Left lobe of liver (tissue), 2 donors: ENCODE data around the gene S100A11. TPM values are rescaled to one million over a fixed set of nuclear protein-coding genes. Genes with fewer than 3 reads are reported as not detected.
A peak's percentile ranks its signal among the peaks of the same experiment; 100 is the strongest.
"Not testable (repeated sequence)": the region's sequence is repeated elsewhere in the genome, so short reads cannot be mapped to it uniquely, and the experiment has no call there.

Experiments
- ATAC-seq: fragments of 200-7000 bp; cut with Tn5 transposase; one replicate; pipeline ENCODE4 v1.9.1; 2020; ENCODE audit warnings: mild to moderate bottlenecking, moderate library complexity
- DNase-seq: peaks from one replicate; pipeline ENCODE4 v3.0.0-alpha.2; 2020; ENCODE audit warnings: low spot score
- total RNA-seq: library from RNA; stranded (reverse); gene quantifications from one replicate; pipeline ENCODE4 v1.2.1, GENCODE V29; 2021
- donor health status: DM: no; HTN: no; CAD: no; lungs with moderate emphysema.
- donor health status: DM: no; HTN: yes; CAD: no.

S100A11 gene
- 14.0 TPM for total RNA-seq

DNA sequence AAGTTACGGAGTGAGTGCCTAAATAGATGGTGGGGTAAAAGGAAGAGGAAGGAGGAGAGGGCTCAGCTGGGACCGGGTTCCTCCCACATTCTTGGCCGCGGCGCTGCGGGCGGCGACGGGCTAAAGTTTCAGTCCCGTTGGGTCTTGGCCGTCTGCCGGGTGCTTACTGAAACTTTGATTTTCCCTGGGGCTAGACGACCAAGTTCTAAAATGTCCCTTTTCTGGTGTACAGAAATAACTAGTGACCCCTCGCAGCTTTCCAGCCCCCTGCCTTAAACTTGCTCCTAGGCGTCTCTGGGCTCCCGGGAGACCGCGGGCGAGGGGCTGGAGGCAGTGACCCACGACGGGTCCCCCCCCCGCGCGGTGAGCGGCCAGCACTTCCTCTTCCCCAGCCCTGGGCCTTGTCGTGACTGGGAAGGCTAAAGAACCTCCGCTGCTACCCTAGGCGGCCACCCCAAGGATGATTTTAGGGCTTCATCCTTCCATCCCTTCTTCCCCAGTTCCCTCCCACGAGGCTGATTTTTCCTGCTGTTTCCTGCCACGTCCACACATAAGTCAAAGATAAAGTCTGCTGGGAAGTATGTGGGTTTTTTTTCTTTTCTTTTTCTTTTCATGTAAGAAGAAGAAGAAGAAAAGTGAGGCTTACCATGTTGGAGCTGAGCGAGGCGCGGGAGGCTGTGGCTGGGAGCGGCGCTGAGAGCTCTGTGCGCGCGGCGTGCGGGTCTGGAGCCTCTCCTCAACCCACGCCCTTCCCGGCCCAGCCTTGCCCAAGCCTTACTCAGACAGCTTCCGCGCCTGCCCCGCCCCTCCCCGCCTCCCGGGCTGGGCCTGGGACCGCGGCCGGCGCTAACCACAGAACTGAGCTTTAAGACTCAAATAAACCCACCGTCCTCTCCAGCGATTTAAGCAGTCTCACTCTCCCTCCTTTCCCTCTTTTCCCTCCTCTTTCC is at the start of gene S100A11:
Gene S100A11, minus strand, starts transcription at position 738 of the 950 bp plus-strand sequence. Its CDS starts 89 bp downstream, at position 649.
- DNase-seq = peak; percentile 74

DNA sequence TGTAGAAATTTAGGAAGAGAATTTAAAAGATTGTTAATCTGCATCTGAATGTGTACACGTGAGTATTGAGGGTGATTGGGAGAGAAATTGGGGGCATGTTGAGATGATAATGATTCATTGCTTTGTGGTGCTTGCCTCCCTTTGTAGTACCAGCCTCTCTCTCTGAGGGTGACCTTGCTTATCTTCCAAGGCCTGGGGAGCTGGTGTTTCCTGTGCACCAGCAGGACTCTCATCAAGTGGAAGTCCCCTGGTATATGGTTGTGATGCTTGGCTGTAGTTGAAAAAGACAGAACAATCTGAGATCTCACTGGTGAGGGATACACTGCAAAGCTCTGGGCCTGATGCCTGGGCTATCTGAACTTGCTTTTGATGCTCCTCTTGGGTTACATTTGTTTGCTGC is 48.0 kb upstream of the S100A11 start:
- no peak for DNase-seq
- no peak for ATAC-seq

More for the DNA sequence above, at the start of gene S100A11:
- peak; percentile 87 for ATAC-seq

DNA sequence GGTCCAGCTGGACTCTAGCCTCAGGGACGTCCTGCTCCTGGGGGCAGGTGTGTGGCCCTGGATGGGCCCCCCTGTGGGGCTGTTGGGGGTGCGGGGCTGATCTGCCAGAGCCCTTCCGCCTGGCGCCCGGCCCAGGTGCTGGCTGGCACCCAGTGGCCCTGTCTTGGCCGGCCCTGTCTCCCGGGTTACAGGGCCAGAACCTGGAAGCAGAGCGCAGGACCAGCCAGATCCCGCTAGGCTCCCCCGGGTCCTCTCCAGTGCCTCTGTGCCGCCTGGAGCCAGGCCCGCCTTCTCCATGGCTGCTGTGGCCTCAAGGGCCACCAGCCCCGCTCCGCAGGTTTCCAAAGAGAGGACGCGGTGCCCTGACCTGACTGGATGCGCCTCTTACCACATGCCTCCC is 44.2 kb upstream of the S100A11 start:
- not testable (repeated sequence) for ATAC-seq, DNase-seq

DNA sequence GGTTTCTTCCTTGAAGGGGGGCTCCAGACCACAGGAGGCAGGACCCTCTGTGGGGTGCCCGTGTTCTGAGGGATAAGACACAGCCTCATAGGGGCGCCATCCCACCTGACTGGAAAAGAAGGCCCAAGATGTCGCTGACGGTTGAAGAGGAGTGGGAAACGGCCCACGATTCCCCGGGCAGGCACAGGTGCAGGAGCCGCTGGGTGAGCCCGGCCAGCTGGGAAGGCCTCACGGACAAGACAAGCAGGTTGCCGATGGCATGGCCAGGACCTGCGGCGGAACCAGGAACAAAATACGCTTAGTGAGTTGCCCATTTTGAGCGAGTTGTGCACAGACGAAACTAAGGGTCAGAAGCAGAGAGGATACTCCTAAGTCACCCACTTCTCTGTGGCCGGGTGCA is 43.7 kb upstream of the S100A11 start:
- not testable (repeated sequence) for DNase-seq, ATAC-seq

DNA sequence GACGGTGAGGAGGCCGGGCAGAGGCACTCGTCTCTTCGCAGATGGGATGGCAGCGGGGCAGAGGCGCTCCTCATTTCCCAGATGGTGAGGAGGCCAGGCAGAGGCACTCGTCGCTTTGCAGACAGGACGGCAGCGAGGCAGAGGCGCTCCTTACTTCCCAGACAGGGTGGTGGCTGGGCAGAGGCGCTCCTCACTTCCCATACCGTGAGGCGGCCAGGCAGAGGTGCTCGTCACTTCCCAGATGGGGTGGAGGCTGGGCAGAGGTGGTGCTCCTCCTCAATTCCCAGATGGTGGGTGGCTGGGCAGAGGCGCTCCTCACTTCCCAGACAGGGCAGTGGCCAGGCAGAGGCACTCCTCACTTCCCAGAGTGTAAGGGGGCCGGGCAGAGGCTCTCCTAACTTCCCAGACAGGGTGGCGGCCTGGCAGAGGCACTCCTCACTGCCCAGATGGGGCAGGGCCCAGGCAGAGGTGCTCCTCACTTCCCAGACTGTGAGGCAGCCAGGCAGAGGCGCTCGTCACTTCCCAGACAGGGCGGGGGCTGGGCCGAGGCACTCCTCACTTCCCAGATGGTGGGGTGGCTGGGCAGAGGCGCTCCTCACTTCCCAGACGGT is 42.1 kb upstream of the S100A11 start:
- ATAC-seq (no peak), DNase-seq (no peak)

DNA sequence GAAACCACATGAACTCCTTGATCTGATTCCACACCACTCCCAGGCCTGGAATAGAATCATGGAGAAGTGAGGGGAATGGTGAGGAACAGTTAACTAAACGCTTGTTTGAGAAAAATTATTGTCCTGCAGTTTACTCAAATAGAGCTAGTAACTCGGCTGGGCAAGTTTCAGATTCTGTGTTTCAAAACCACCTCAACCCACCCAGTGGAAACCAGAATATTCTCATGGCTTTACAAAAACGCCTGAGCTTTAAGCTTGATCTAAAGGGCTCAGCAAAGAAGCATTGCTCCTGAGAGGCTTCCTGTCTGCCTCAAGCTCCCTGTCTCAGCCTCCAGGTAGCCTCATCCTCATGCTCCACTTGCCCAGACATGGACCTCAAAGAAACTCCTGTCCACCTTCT is 35.5 kb upstream of the S100A11 start:
- ATAC-seq = no peak
- DNase-seq = no peak

DNA sequence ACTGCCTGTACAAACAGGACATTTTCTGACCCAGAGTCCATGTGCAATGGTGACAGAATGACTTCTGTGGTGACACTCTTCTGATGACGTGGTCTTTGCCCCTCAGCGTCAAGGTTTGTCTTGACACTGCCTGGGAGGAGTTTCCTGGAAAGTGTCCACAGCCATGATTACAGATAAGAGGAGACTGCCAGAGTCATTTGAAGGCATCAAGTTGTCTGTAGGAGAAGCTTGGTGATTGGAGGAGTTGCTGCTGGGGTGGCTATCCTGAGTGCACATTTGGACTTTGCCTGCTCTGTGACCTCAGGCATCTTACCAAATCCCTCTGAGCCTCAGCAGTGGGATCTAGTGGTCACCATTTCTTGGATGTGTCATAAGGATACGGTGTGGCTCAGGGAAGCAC is 34.3 kb upstream of the S100A11 start:
- DNase-seq (no peak), ATAC-seq (no peak)

DNA sequence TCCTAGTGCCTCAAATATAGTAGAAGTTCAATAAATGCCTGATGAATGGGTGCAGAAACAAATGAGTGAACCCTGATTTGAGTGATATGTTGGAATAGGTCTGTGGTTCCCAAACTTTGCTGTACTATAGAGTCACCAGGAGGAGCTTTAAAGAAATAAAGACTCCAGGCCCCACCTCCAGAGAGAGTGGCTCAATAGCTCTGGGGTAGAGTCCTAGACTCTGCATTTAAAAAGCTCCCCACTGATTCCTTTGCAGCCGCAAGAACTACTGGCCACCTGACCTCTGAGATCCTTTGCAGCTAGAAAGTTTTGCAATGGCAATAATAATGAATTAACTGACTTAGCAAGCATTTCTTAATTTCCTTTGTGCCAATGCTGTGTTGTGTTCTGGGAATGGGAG is 31.1 kb upstream of the S100A11 start:
- DNase-seq (no peak), ATAC-seq (no peak)

DNA sequence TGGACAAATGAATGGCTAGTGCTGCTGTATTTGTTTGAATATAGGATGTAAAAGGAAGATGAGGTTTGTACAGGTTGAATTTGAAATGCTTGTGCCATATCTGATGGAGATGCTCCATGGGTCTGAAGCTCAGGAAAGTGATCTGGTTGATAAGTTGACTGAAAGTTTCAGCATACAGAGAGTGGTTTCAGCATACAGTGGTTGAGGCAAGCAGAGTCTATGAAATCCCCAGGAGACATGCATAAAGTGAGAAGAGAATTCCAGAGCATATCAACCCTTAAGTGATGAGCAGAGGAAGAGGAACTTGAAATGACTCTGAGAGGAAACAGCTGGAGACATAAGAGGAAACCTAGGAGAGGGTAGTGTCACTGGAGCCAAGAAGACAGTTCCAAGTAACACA is 30.3 kb upstream of the S100A11 start:
- no peak for ATAC-seq
- no peak for DNase-seq

DNA sequence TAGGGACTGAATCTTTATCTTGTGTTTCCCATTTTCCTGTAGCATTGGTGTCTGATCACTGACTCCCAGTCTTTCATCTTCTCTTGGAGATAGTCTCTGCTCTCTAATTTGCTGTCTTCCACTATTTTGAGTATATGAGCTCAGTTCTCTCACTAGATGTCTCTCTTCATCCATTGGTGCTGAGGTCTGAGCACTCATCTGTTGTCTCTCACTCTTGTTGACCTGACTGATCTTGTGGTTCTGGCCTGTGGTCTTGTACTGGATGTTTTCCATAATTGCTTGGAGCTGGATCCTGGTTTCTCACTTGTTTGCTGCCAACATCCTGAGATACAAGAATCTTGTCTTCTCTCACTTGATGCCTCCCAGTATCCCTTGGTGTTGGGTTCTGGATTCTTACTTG is 25.1 kb upstream of the S100A11 start:
- no peak for ATAC-seq

DNA sequence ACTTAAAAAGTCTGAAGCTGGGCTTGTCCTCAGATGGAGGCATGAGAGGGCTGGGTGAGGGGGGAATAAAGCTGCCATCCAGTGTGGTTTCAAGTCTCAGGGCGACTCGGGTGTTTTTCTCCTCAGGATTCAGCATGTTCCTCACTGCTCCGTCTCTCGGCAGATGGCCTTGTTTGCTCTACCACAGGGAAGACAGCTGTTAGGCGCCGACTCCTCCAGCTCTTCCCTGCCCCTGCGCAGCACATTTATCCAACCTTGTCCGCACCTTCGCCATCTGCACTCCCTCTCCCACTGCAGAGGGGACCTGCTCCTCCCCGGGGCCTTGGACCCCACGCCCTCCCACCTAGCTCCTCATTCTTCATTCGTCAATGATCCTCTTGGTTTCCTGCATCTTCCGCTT is 16.6 kb upstream of the S100A11 start:
- DNase-seq (no peak), ATAC-seq (no peak)

More for the DNA sequence above, 25.1 kb upstream of the S100A11 start:
- no peak for DNase-seq

DNA sequence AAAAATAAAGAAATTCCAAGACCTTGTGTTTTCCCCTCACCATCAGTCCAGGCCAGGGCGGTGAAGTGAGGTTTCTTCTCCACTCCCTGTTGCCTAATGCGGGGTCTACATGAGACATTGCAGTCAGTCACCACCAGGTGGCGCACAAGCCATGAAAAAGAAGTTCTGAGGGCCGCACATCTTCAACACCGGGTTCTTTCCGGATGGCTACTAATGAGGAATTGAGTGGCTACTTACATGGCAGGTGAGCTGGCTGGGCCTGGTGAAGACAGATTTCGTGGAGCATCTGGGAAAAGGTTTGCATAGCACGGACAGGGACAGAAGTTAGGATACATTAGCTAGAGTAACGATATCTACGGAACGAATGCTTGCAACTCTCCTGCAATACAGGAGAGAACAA is 15.8 kb upstream of the S100A11 start:
- ATAC-seq (peak; percentile 88), DNase-seq (peak; percentile 77)

DNA sequence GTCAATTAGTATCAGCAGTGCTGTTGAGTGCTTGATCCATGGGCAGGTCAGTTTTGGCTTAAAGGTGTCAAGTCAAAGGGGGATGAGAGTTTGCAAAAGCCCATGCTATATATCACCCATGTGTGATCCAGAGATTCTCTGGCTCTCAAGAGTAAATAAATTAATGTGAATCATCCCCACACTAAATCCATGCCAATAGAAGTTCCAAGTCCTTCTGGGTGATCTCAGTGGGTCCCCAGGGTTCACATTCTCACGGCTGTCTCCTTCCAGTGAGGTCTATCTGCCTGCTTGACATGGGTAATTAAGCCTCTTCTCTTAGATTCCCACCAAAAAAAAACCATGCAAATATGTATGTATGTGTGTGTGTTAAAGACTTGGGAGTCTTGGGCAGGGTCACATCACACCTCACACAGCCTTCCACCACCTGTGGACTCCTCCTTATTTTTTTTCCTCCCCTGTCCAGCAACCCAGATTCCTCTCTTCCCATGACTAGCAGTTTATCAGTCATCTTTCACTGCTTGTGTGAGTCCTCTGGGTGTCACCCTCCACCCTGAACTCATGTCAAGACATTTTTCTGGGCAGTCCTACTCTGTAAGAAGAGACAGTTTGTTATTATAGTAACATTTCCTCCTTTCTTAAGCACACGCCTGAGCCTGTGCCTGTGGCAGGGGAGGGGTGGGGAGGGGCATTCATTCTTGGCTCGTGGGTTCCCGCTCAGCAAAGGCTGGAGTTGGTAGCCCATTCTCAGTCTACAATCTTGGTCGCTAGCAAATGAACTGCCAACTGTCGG is 14.3 kb upstream of the S100A11 start:
- DNase-seq (no peak), ATAC-seq (no peak)

DNA sequence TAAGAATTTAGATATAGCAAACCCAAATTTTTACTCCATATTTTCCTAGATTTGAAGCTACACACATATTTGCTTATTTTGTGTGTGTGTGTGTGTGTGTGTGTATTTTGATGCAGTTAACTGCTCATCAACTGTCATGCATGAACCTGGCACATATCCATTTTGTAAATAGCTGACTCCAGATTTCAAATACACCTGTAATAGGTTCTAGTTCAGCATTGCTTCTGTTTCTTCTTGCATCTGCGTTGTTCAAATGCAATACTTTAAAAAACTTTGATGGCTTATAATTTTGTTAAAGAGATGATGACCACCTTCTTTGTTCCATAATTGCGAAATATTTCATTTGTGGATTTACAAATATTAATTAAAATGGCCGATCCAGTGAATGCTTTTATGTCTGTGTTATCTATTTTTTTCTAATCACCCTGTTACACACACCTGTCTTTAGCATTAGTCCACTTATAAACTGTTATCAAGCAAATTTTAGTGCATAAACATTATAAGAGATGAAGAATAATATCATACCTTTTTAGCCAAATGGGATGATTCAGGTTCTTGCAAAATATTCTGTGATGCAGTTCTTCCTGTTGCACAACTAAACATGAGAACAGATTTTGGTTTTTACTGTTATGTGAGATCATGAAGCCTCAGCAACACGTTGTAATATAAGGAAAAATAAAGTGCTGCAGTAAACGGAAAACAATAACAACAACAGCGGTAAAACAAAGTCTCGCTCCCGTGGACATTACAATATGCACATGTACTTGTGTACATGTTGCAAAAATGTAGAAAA is 12.7 kb upstream of the S100A11 start:
- no peak for ATAC-seq

DNA sequence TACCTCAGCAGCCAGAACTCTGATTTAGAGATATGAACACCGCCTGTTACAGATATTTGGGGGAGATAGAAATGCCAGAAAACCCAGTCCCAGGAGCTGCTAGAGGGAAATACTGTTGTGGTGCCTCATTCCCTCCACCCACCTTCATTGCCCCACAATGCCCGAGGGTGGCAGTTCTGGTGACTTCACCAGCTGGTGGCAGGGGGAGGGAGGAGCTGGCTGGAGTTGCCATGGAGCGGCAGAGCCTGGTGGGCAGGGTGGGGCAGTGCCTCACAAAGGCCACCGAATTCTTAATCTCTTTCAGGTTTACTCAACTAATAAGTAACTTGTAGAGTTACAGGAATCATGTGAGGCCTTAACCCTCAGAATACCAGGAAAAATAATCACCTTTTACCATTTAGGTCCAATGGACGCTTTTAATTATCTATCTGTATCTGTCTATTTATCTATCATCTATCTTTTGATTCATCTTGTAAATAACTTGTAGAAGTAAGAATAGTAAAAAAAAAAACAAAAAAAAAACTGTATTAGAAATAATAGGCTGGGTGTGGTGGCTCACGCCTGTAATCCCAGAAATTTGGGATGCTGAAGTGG is 11.7 kb upstream of the S100A11 start:
- ATAC-seq (peak; percentile 14), DNase-seq (peak; percentile 59)

More for the DNA sequence above, 12.7 kb upstream of the S100A11 start:
- no peak for DNase-seq

DNA sequence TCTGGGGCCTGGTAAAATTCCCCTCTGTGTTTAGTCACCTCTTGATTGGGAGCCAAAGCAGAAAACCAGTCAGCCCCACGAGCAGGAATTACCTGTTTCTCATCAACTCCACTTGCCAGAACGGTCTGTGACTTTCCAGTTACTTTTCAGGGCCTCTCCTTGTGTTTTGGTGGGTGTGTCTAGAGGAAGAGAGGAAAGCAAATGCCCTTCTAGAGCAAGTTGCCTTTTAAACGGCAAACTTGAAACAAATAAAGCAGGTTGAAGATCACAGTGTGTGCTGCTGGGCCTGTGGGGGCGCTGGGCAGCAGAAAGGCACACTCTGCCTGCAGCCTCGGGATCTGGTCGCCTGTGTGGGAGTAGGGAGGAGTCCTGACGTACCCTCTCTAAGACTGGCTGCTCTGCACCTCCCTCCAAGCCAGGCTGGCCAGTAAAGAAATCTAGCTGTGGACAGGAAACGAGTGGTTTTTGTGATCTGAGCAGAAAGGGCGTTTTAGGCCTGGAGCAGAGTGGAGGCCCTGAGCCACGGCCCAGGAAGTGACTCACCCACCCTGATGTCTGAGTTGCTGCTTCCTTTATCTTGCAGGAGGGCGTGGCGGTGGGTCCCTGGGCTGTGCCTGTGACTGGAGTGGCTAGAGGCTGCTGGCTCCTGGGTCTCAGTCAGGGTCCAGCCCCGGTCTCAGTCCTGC is 11.1 kb upstream of the S100A11 start:
- ATAC-seq = peak; percentile 81
- DNase-seq = peak; percentile 74

DNA sequence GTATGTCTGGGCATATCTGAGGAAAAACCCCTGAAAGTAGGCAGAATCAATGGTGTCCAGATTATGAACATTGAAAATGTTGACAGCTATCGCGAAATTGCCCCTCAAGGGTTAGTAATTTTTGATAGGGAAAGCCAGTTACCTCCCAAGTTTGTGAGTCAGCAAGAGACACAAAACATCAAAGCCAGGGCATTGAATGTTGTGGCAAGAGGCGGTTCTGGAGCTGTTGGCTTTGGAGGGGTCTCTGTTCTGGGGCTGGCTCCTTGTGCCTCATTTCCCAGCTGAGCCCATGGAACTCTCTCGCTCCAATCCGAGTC is 10.6 kb upstream of the S100A11 start:
- DNase-seq (no peak), ATAC-seq (no peak)

DNA sequence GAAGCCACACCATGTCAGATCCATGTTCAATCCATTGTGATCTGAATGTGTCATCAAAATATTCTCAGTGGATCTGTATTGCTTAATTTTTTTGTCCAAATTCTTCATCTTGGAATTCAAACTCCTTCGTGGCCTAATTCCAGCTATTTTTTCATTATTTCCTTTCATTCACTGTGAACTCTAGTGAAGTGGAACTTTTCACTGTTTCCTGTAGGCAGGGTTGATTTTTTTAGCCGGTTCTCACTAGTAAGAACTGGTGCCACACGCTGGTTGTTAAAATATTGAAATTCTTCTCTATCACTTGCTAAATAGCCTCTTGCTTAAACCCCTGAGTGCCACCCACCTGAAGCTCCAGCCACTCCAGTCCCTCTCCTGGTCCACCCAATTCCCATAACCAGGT is 7.6 kb upstream of the S100A11 start:
- ATAC-seq = no peak
- no peak for DNase-seq

DNA sequence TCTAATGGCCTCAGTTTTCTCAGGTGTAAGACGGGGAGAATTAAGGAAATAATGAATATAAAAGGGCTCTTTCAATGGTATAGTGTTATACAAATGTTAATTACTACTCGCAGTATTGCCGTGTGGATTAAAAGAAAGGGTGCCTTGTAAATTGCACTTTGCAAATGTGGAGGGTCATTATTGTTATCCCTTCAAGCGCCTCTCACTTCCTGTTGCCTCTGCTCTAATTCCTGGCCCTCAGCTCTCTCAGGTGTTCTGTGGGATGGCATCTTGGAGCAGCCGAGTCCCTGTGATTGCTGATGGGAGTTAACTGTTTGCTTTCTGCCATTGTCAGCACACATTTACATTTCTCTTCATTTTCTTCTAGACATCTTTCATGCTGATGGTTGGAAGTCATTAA is 7.1 kb upstream of the S100A11 start:
- no peak for ATAC-seq
- no peak for DNase-seq

DNA sequence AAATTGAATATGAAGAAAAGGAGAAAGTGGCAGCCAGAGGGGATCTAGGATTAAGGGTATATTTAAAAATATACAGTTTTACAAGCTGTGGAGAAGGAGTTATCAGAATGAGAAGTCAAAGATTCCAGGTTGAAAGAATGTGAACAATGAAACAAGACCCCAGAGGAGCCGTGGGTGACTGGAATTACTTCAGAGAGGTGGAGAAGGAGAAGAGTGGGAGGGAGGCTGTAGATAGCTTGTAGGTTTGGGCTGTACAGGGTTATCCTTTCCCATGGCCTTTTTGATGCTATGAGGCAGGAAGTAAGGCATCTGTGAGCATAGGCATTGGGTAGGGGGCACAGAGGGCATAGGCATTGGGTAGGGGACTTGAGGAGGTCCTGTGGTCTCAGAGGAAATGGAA is 5.2 kb upstream of the S100A11 start:
- DNase-seq = no peak
- no peak for ATAC-seq
